ENCODE data around the gene ADAP2.
"Not testable (repeated sequence)": the region's sequence is repeated elsewhere in the genome, so short reads cannot be mapped to it uniquely, and the experiment has no call there.

The ADAP2 gene

GRCh38 chr17:30908717-30909420 lies 12.9 kb upstream of the ADAP2 start:
- H3K27me3 ChIP-seq (ENCODE audit: low read length): no peaks in the 10 kb centered on the region
- no peak overlapping the region for H2AFZ ChIP-seq (ENCODE audit: low read depth, low read length, severe bottlenecking)
- no peaks in the 10 kb centered on the region for H4K20me1 ChIP-seq (ENCODE audit: low read depth, low read length)
- H3K27ac ChIP-seq (ENCODE audit: low read depth, low read length): no peak overlapping the region
- peaks cover 10% of the 10 kb centered on the region; the same call in 1 of the 2 replicates for H3F3A ChIP-seq (ENCODE audit: insufficient read depth)
- H3K9me3 ChIP-seq (ENCODE audit: insufficient read depth, low read length): no peaks in the 10 kb centered on the region
- peaks cover 19% of the 10 kb centered on the region for H3K79me2 ChIP-seq (ENCODE audit: insufficient read depth, low read length)
- H3K4me2 ChIP-seq (ENCODE audit: low read depth, low read length, poor library complexity, severe bottlenecking): no peak overlapping the region
- no peak for TF ChIP-seq EZH2phosphoT487 (conservative IDR thresholded peaks at IDR 0.05; ENCODE audit: low read length)
- TF ChIP-seq, protein P1, sequence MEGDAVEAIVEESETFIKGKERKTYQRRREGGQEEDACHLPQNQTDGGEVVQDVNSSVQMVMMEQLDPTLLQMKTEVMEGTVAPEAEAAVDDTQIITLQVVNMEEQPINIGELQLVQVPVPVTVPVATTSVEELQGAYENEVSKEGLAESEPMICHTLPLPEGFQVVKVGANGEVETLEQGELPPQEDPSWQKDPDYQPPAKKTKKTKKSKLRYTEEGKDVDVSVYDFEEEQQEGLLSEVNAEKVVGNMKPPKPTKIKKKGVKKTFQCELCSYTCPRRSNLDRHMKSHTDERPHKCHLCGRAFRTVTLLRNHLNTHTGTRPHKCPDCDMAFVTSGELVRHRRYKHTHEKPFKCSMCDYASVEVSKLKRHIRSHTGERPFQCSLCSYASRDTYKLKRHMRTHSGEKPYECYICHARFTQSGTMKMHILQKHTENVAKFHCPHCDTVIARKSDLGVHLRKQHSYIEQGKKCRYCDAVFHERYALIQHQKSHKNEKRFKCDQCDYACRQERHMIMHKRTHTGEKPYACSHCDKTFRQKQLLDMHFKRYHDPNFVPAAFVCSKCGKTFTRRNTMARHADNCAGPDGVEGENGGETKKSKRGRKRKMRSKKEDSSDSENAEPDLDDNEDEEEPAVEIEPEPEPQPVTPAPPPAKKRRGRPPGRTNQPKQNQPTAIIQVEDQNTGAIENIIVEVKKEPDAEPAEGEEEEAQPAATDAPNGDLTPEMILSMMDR (IDR thresholded peaks at IDR 0.05; ENCODE audit: insufficient read depth, low read length, poor library complexity, severe bottlenecking): no peak
- H3K9ac ChIP-seq (ENCODE audit: low read length): no peak overlapping the region
- H3K4me3 ChIP-seq (ENCODE audit: insufficient read depth, low read length, poor library complexity, severe bottlenecking): no peak overlapping the region
- no peaks in the 10 kb centered on the region for H3K36me3 ChIP-seq (ENCODE audit: low read length)
- H3K9me2 ChIP-seq (replicated peaks; ENCODE audit: insufficient read depth, low read length): no peaks in the 10 kb centered on the region

DNA sequence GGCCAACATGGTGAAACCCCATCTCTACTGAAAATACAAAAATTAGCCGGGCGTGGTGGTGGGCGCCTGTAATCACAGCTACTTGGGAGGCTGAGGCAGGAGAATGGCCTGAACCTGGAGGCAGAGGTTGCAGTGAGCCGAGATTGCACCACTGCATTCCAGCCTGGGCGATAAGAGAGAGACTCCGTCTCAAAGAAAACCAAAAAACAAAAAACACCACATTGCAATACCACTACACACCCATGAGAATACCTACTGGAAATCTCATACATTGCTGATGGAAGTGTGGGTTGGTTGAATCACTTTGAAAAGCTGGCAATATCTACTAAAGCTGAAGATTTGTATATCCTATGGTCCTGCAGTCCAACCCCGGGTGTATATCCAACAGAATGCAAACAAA lies 11.6 kb upstream of the ADAP2 start:
- not testable (repeated sequence) for H3F3A ChIP-seq (ENCODE audit: insufficient read depth); H3K4me2 ChIP-seq (ENCODE audit: low read depth, low read length, poor library complexity, severe bottlenecking); H3K9me3 ChIP-seq (ENCODE audit: insufficient read depth, low read length); H3K27ac ChIP-seq (ENCODE audit: low read depth, low read length); H3K27me3 ChIP-seq (ENCODE audit: low read length); H3K36me3 ChIP-seq (ENCODE audit: low read length); H3K79me2 ChIP-seq (ENCODE audit: insufficient read depth, low read length); H4K20me1 ChIP-seq (ENCODE audit: low read depth, low read length); H3K4me3 ChIP-seq (ENCODE audit: insufficient read depth, low read length, poor library complexity, severe bottlenecking); H3K9ac ChIP-seq (ENCODE audit: low read length); H2AFZ ChIP-seq (ENCODE audit: low read depth, low read length, severe bottlenecking); H3K9me2 ChIP-seq (replicated peaks; ENCODE audit: insufficient read depth, low read length)

DNA sequence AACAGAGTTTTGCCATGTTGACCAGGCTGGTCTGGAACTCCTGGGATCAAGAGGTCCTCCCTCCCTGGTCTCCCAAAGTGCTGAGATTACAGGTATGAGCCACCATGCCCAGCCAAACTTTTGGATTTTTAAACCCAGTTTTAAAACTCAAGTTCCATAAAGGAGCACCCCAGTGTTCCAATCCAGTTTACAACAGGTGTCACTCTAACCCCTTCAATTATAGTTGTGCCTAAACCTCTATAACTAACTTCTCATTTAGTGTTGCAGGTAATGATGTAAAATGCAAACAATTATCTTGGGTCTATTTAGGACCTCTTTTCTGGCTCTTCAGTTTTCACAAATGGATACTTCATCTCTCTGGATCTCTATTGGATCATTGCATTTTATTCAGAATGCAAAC lies 7.8 kb upstream of the ADAP2 start:
- Histone ChIP-seq H3K9me3 (ENCODE audit: insufficient read depth, low read length) (no peaks in the 10 kb centered on the region), H3K9ac (ENCODE audit: low read length) (no peak overlapping the region), H3F3A (ENCODE audit: insufficient read depth) (peaks cover 4% of the 10 kb centered on the region; the same call in 1 of the 2 replicates), H3K4me3 (ENCODE audit: insufficient read depth, low read length, poor library complexity, severe bottlenecking) (no peak overlapping the region), H3K4me2 (ENCODE audit: low read depth, low read length, poor library complexity, severe bottlenecking) (no peak overlapping the region), H2AFZ (ENCODE audit: low read depth, low read length, severe bottlenecking) (no peak overlapping the region), H3K9me2 (replicated peaks; ENCODE audit: insufficient read depth, low read length) (no peaks in the 10 kb centered on the region), H3K27me3 (ENCODE audit: low read length) (no peaks in the 10 kb centered on the region), H3K36me3 (ENCODE audit: low read length) (no peaks in the 10 kb centered on the region), H3K79me2 (ENCODE audit: insufficient read depth, low read length) (no peaks in the 10 kb centered on the region), H3K27ac (ENCODE audit: low read depth, low read length) (no peak overlapping the region), H4K20me1 (ENCODE audit: low read depth, low read length) (no peaks in the 10 kb centered on the region)
- no peak for TF ChIP-seq EZH2phosphoT487 (conservative IDR thresholded peaks at IDR 0.05; ENCODE audit: low read length)
- TF ChIP-seq, protein P1 (IDR thresholded peaks at IDR 0.05; ENCODE audit: insufficient read depth, low read length, poor library complexity, severe bottlenecking): no peak

GRCh38 chr17:30915833-30916611 lies 5.7 kb upstream of the ADAP2 start:
- Histone ChIP-seq H3K4me2 (ENCODE audit: low read depth, low read length, poor library complexity, severe bottlenecking) (no peak overlapping the region), H3K9ac (ENCODE audit: low read length) (no peak overlapping the region), H3K79me2 (ENCODE audit: insufficient read depth, low read length) (no peaks in the 10 kb centered on the region), H2AFZ (ENCODE audit: low read depth, low read length, severe bottlenecking) (no peak overlapping the region), H3K27ac (ENCODE audit: low read depth, low read length) (no peak overlapping the region), H4K20me1 (ENCODE audit: low read depth, low read length) (no peaks in the 10 kb centered on the region), H3K4me3 (ENCODE audit: insufficient read depth, low read length, poor library complexity, severe bottlenecking) (no peak overlapping the region), H3K9me2 (replicated peaks; ENCODE audit: insufficient read depth, low read length) (no peaks in the 10 kb centered on the region), H3K9me3 (ENCODE audit: insufficient read depth, low read length) (no peaks in the 10 kb centered on the region), H3K36me3 (ENCODE audit: low read length) (no peaks in the 10 kb centered on the region), H3K27me3 (ENCODE audit: low read length) (no peaks in the 10 kb centered on the region), H3F3A (ENCODE audit: insufficient read depth) (no peaks in the 10 kb centered on the region)
- TF ChIP-seq, protein P1 (IDR thresholded peaks at IDR 0.05; ENCODE audit: insufficient read depth, low read length, poor library complexity, severe bottlenecking): no peak
- TF ChIP-seq EZH2phosphoT487 (conservative IDR thresholded peaks at IDR 0.05; ENCODE audit: low read length): no peak

Data from SU-DHL-6 (cell line).